Stimulated activated CD4-positive, alpha-beta T cell treated with anti-CD3 and anti-CD28 coated beads, Interleukin-1b, Interleukin-23, amount 100 ng/mL, for 48 hours (primary cell): ENCODE data around the gene IZUMO3.
"Not testable (repeated sequence)": the region's sequence is repeated elsewhere in the genome, so short reads cannot be mapped to it uniquely, and the experiment has no call there.

Source experiments
- DNase-seq: peaks from one replicate; pipeline ENCODE4 v3.0.0-alpha.2; 2020

The IZUMO3 gene

GRCh38 chr9:24545847-24546522, at the start of gene IZUMO3:
Gene IZUMO3 (minus strand): TSS chr9:24545897. CDS start chr9:24545649, 248 bp downstream.
- DNase-seq = no peak

- no peak for DNase-seq
These were observed 48.6 kb upstream of the IZUMO3 start for GRCh38 chr9:24594234-24594850.

- no peak for DNase-seq
These were observed 44.7 kb upstream of the IZUMO3 start for GRCh38 chr9:24590432-24590831.

GRCh38 chr9:24587883-24588282, 42.2 kb upstream of the IZUMO3 start:
- DNase-seq = no peak

- no peak for DNase-seq
These were observed 36.7 kb upstream of the IZUMO3 start for GRCh38 chr9:24582146-24583126.

- DNase-seq = not testable (repeated sequence)
These were observed 34.3 kb upstream of the IZUMO3 start for GRCh38 chr9:24580005-24580404.

- no peak for DNase-seq
These were observed 26.7 kb upstream of the IZUMO3 start for GRCh38 chr9:24572406-24572805.

- no peak for DNase-seq
These were observed 16.3 kb upstream of the IZUMO3 start for GRCh38 chr9:24561957-24562356.

- DNase-seq = no peak
These were observed 7.5 kb upstream of the IZUMO3 start for GRCh38 chr9:24553183-24553552.

GRCh38 chr9:24552526-24553182, 7.0 kb upstream of the IZUMO3 start:
- DNase-seq = no peak

- DNase-seq = no peak
These were observed 412 bp downstream of the IZUMO3 start for GRCh38 chr9:24545285-24545684.

GRCh38 chr9:24518545-24518944, 27.2 kb downstream of the IZUMO3 start:
- no peak for DNase-seq

- no peak for DNase-seq
These were observed 29.2 kb downstream of the IZUMO3 start for GRCh38 chr9:24516463-24516862.

GRCh38 chr9:24509850-24510249, 35.8 kb downstream of the IZUMO3 start:
- no peak for DNase-seq

GRCh38 chr9:24504521-24504920, 41.2 kb downstream of the IZUMO3 start:
- no peak for DNase-seq

GRCh38 chr9:24502206-24502937, 43.3 kb downstream of the IZUMO3 start:
- no peak for DNase-seq

- no peak for DNase-seq
These were observed 44.9 kb downstream of the IZUMO3 start for GRCh38 chr9:24500761-24501160.

- no peak for DNase-seq
These were observed 47.1 kb downstream of the IZUMO3 start for GRCh38 chr9:24498632-24499031.

- DNase-seq = no peak
These were observed 48.0 kb downstream of the IZUMO3 start for GRCh38 chr9:24497671-24498070.
